Measurements from ENCODE around the gene TSHZ2. TPM values are rescaled to one million over a fixed set of nuclear protein-coding genes. Genes with fewer than 3 reads are reported as not detected.

TSHZ2 gene
- total and polyA plus RNA-seq, 2 experiments from 2014 or later: 1.1 to 5.2 TPM

GRCh38 chr20:53136473-53136872 is 164.3 kb downstream of the TSHZ2 start:
- Histone ChIP-seq H3K4me3 (no peak overlapping the region), H3K36me3 (replicated peaks; ENCODE audit: insufficient read depth, low read depth) (no peaks in the 10 kb centered on the region), H3K9me3 (ENCODE audit: low read depth) (no peaks in the 10 kb centered on the region), H3K4me2 (no peak overlapping the region), H3K79me2 (no peaks in the 10 kb centered on the region), H4K20me1 (ENCODE audit: insufficient read depth, poor library complexity, severe bottlenecking) (no peaks in the 10 kb centered on the region), H3K9me2 (replicated peaks; ENCODE audit: insufficient read depth) (no peaks in the 10 kb centered on the region), H3K27me3 (no peaks in the 10 kb centered on the region), H3K27ac (no peak overlapping the region), H3K4me1 (ENCODE audit: insufficient read depth) (no peaks in the 10 kb centered on the region), H2AFZ (no peak overlapping the region)
- no peak for DNase-seq (ENCODE audit: low spot score)
- no peak for TF ChIP-seq CTCF (IDR thresholded peaks at IDR 0.05; ENCODE audit: poor library complexity)

- Histone ChIP-seq H3K27me3 (no peaks in the 10 kb centered on the region), H4K20me1 (ENCODE audit: insufficient read depth, poor library complexity, severe bottlenecking) (no peaks in the 10 kb centered on the region), H3K27ac (no peak overlapping the region), H3K79me2 (no peaks in the 10 kb centered on the region), H3K4me1 (ENCODE audit: insufficient read depth) (no peaks in the 10 kb centered on the region), H3K4me2 (no peak overlapping the region), H3K9me3 (ENCODE audit: low read depth) (no peaks in the 10 kb centered on the region), H3K9me2 (replicated peaks; ENCODE audit: insufficient read depth) (no peaks in the 10 kb centered on the region), H3K4me3 (no peak overlapping the region), H2AFZ (no peak overlapping the region), H3K36me3 (replicated peaks; ENCODE audit: insufficient read depth, low read depth) (no peaks in the 10 kb centered on the region)
- no peak for TF ChIP-seq EZH2phosphoT487 (IDR thresholded peaks at IDR 0.05; ENCODE audit: low read depth, severe bottlenecking, unreplicated experiment)
- TF ChIP-seq EZH2 (IDR thresholded peaks at IDR 0.05; ENCODE audit: borderline replicate concordance): no peak
- no peak for TF ChIP-seq CTCF (IDR thresholded peaks at IDR 0.05; ENCODE audit: poor library complexity)
- DNase-seq (ENCODE audit: low spot score): no peak
- 86% methylated on average over 3 of the region's 3 CpGs for WGBS (ENCODE audit: low lambda C conversion rate, missing lambda C conversion rate)
Measured at GRCh38 chr20:53138454-53139262, 166.5 kb downstream of the TSHZ2 start.

GRCh38 chr20:53141201-53142050 is 169.3 kb downstream of the TSHZ2 start:
- H3K4me2 ChIP-seq: no peak overlapping the region
- no peak overlapping the region for H3K27ac ChIP-seq
- H4K20me1 ChIP-seq (ENCODE audit: insufficient read depth, poor library complexity, severe bottlenecking): no peaks in the 10 kb centered on the region
- H3K36me3 ChIP-seq (replicated peaks; ENCODE audit: insufficient read depth, low read depth): no peaks in the 10 kb centered on the region
- no peaks in the 10 kb centered on the region for H3K4me1 ChIP-seq (ENCODE audit: insufficient read depth)
- DNase-seq (ENCODE audit: low spot score): no peak
- 59% methylated on average over 11 of the region's 11 CpGs for WGBS (ENCODE audit: low lambda C conversion rate, missing lambda C conversion rate)
- no peaks in the 10 kb centered on the region for H3K9me3 ChIP-seq (ENCODE audit: low read depth)
- H3K79me2 ChIP-seq: no peaks in the 10 kb centered on the region
- TF ChIP-seq CTCF (IDR thresholded peaks at IDR 0.05; ENCODE audit: poor library complexity) (no peak), EZH2 (IDR thresholded peaks at IDR 0.05; ENCODE audit: borderline replicate concordance) (no peak), EZH2phosphoT487 (IDR thresholded peaks at IDR 0.05; ENCODE audit: low read depth, severe bottlenecking, unreplicated experiment) (no peak)
- H3K27me3 ChIP-seq: no peaks in the 10 kb centered on the region
- H3K4me3 ChIP-seq: no peak overlapping the region
- no peak overlapping the region for H2AFZ ChIP-seq
- no peaks in the 10 kb centered on the region for H3K9me2 ChIP-seq (replicated peaks; ENCODE audit: insufficient read depth)
